Endometrial microvascular endothelial cells (primary cell): ENCODE data around the gene GDF15. TPM values are rescaled to one million over a fixed set of nuclear protein-coding genes. Genes with fewer than 3 reads are reported as not detected.

Experiments used
- in situ Hi-C: cut with HindIII; loops from 2 replicates; pipeline ENCODE4 v1.10.0; 2017; ENCODE audit warnings: low sequenced_read_pairs, low pct_unique_long_range_greater_than_20kb; ENCODE audit errors: inconsistent ontology term
- total RNA-seq: library from RNA; depleted of rRNA; stranded (reverse); fragments of >200 nt; gene quantifications from one replicate; pipeline ENCODE4 v1.2.3, GENCODE V29; 2015; ENCODE audit errors: inconsistent ontology term

The GDF15 gene
- total RNA-seq, 1 donor from 2014 or later: 305 TPM

- in situ Hi-C loops: no loop called here
These were observed 28.7 kb downstream of the GDF15 start for GRCh38 chr19:18414504-18415177.

- in situ Hi-C loops: no loop called here
These were observed 29.4 kb downstream of the GDF15 start for GRCh38 chr19:18415178-18415867.

- in situ Hi-C loops: no loop called here
These were observed 30.9 kb downstream of the GDF15 start for GRCh38 chr19:18416778-18417249.

DNA sequence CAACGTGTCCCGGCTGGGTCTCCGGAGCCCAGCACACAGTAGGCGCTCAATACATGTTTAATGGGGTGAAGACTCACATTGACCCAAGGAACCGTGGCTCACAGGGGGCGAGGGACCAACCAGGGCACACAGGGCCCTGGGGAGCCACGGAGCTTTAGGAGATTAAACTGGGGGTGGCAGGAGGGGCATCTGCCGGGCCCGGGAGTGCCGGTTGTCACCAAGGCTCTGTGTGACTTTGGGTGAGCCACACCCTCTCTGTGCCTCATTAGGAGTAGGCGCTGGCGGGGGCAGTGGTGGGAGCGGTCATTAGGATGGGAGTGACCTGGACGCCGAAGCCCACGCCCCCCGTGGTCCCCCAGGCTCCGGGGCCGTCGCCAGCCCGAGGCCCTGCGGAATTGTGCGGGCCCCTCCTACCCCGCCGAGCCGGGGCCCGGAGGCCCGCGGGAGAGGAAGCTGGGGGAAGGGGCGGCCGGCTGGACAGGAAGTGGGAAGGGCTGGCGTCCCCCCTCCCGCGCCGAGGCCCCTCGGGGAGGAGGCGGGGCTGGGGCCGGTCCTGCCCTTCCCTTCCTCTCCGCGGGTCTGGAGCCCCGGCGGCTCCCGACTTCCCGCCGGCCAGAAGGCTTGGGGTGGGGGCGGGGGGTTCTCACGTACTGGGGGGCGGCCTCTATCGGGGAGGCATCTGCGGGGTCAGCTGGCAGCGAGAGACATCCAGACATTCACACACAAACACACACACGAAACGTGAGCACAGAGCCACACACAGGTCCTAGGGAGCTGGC lies 31.5 kb downstream of the GDF15 start:
- in situ Hi-C loops: no loop called here

- in situ Hi-C loops: no loop called here
These were observed 32.1 kb downstream of the GDF15 start for GRCh38 chr19:18418029-18418482.

DNA sequence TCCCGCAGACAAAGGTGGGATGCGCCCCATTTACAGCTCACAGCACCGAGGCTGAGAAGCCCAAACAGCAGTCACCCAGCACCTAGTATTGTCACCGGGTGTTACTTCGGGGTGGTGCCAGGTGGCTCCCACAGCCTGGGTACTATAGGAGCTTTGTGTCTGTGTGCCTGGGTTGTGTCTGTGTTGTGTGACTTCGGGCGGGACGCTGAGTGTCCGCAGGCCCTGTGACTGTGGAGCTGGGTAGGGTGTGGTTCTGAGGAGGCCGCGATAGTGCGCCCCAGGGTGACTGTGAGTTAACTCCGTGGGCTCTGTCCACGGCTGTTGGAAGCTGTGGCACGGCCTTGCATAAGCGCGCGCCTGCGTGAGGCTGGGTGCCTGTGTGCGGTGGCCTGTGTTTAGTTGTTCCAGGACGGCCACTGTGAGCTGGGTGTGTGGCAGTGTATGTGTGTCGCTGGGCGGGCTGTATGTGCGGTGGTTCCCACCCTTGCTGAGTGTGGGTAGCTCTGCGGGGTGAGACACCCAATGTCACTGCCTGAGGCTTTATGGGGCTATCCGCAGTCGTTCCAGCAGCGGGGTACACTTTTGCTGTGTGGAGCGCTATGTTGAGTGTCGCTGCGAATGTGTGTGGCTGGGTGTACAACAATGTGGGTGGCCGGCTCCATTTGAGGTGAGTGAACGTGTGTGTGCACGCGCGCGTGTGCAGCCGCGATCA lies 32.7 kb downstream of the GDF15 start:
- in situ Hi-C loops: no loop called here

- in situ Hi-C loops: no loop called here
These were observed 33.3 kb downstream of the GDF15 start, which contains the start of gene SSBP4 for GRCh38 chr19:18419195-18419698. Gene SSBP4 (plus strand): TSS chr19:18419398. CDS start chr19:18419649, 251 bp downstream.

GRCh38 chr19:18419699-18420460 lies 33.9 kb downstream of the GDF15 start:
- in situ Hi-C loops: no loop called here

- in situ Hi-C loops: no loop called here
These were observed 35.0 kb downstream of the GDF15 start for GRCh38 chr19:18420930-18421329.

- in situ Hi-C loops: no loop called here
These were observed 35.5 kb downstream of the GDF15 start for GRCh38 chr19:18421371-18421959.

- in situ Hi-C loops: no loop called here
These were observed 36.7 kb downstream of the GDF15 start for GRCh38 chr19:18422530-18423191.

- in situ Hi-C loops: no loop called here
These were observed 37.5 kb downstream of the GDF15 start for GRCh38 chr19:18423258-18424020.

DNA sequence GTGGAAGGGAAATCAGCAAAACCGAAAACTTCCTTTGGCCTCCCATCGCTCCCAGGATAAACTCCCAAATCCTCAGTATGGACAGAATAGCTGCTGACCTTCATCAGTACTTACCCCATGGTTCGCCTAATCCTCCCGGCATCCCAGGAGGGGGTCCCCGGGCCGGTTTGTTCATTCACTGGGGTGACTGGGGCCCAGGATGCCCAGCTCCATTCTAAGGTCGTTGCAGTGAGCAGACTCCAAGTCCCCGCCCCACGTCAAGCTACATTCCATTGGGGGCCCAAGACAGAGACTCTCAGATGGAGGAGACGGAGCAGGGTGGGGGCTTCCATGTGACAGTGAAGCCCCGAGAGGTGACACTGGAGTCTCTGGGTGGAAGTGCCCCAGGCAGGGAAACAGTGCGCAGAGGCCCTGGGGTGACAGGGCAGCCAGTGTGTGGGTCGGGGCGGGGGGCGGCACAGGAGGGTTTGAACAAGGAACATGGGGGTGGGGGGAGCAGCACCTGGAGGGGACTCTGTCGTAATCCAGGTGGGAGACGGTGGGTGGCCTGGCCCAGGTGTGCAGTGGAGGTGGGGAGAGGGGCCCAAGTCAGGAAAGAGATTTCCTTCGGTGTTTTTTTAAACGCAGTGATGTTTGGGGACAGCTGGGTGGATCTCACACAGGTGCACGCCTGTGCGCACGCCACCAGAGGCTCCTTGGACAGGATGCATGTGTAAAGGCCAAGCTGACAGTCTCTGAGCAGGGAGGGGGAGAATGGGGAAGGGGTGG lies 38.3 kb downstream of the GDF15 start:
- in situ Hi-C loops: no loop called here

DNA sequence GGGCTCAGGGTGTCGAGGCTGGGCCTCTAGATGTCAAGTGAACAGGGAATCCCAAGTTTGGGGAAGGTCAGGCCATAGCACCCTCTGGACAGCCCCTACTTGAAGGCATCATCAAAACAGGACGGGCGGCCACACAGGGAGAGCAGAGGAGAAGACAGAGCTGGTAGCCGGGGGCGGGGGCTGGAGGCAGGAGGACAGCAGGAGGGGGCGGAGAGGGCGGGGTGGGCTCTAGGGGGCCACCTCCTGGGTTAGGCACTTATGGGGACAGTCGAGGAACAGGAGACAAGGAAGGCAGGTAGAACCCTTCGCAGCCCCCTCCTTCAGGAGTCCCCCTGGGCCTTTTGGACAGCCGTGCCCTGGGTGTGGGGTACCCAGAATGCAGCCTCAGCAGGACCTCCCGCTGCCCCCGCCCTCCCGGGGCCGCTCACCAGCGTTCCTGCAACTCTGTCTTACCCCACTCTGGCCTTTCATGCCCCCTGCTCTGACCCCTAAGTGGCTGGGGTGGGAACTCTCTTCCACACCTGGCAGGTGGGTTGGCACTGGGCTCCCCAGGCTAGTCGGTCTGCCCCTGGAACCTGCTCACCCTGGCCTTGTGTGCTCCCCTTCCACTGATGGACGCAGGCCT lies 39.0 kb downstream of the GDF15 start:
- in situ Hi-C loops: no loop called here
